Fibroblast of lung (primary cell): ENCODE measurements around the gene MID1.

Experiments
- CTCF ChIP-seq, 2 donors: IDR thresholded peaks in 1 of 2; conservative IDR thresholded peaks in 1 of 2; 1 replicate in 1 of 2; 2 replicates in 1 of 2; pipeline ENCODE4 v1.5.1; 2011 to 2012; ENCODE audit warnings: low read length in 2 of 2, control low read depth in 1 of 2, inconsistent platforms in 1 of 2, low read depth in 1 of 2, mild to moderate bottlenecking in 1 of 2
- EZH2 ChIP-seq: IDR thresholded peaks from 2 replicates; pipeline ENCODE4 v1.5.1; 2012; ENCODE audit warnings: low read length, control low read depth, mild to moderate bottlenecking; ENCODE audit errors: missing control alignments

- TF ChIP-seq CTCF (conservative IDR thresholded peaks at IDR 0.05 in 1 of 2, IDR thresholded peaks at IDR 0.05 in 1 of 2; ENCODE audit: low read depth in 1 of 2, low read length in 2 of 2) (no peak), EZH2 (no peak)
These were observed 16.5 kb upstream of the MID1 start for GRCh38 chrX:10636851-10637250.
